Measurements from ENCODE around the gene PCDHB6.
A peak's percentile ranks its signal among the peaks of the same experiment; 100 is the strongest.
"Not testable (repeated sequence)": the region's sequence is repeated elsewhere in the genome, so short reads cannot be mapped to it uniquely, and the experiment has no call there.

The PCDHB6 gene

DNA sequence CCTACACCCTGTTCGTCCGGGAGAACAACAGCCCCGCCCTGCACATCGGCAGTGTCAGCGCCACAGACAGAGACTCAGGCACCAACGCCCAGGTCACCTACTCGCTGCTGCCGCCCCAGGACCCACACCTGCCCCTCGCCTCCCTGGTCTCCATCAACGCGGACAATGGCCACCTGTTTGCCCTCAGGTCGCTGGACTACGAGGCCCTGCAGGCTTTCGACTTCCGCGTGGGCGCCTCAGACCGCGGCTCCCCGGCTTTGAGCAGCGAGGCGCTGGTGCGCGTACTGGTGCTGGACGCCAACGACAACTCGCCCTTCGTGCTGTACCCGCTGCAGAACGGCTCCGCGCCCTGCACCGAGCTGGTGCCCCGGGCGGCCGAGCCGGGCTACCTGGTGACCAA is 38.8 kb downstream of the PCDHB6 start:
- not testable (repeated sequence) for H3K4me1 ChIP-seq (ENCODE audit: control insufficient read depth, insufficient read depth, low read length); H3K4me3 ChIP-seq (ENCODE audit: low read length); DNase-seq (ENCODE audit: low read depth); H3K36me3 ChIP-seq (ENCODE audit: control insufficient read depth, insufficient read depth, low read length, severe bottlenecking); H3K27me3 ChIP-seq (replicated peaks; ENCODE audit: control insufficient read depth, insufficient read depth, low read length); H3K9ac ChIP-seq (ENCODE audit: low read length)
- peaks cover 34% of the 10 kb centered on the region for H3K9me3 ChIP-seq (ENCODE audit: control insufficient read depth, low read length)

DNA sequence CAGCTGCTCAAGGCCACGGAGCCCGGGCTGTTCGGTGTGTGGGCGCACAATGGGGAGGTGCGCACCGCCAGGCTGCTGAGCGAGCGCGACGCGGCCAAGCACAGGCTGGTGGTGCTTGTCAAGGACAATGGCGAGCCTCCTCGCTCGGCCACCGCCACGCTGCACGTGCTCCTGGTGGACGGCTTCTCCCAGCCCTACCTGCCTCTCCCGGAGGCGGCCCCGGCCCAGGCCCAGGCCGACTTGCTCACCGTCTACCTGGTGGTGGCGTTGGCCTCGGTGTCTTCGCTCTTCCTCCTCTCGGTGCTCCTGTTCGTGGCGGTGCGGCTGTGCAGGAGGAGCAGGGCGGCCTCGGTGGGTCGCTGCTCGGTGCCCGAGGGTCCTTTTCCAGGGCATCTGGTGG is 39.3 kb downstream of the PCDHB6 start:
- not testable (repeated sequence) for H3K9ac ChIP-seq (ENCODE audit: low read length); H3K27me3 ChIP-seq (replicated peaks; ENCODE audit: control insufficient read depth, insufficient read depth, low read length); H3K36me3 ChIP-seq (ENCODE audit: control insufficient read depth, insufficient read depth, low read length, severe bottlenecking); H3K4me1 ChIP-seq (ENCODE audit: control insufficient read depth, insufficient read depth, low read length); H3K4me3 ChIP-seq (ENCODE audit: low read length); DNase-seq (ENCODE audit: low read depth)
- H3K9me3 ChIP-seq (ENCODE audit: control insufficient read depth, low read length), result peaks cover 34% of the 10 kb centered on the region

DNA sequence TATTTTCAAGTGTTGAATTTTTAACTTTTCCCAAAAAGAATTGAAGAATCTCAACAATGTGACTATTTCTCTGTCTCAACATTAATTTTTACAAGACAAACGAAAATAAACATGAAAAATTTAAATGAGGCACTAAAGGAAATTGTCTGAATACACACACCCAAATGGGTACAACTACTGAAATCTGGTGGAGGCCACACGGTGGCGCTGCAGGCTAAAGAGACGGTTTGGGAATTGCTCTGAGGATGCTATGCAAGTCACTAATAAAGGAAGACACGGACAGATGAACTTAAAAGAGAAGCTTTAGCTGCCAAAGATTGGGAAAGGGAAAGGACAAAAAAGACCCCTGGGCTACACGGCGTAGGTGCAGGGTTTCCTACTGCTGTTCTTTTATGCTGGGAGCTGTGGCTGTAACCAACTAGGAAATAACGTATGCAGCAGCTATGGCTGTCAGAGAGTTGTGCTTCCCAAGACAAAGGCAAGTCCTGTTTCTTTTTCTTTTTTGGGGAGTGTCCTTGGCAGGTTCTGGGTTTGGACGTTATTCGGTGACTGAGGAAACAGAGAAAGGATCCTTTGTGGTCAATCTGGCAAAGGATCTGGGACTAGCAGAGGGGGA is 42.4 kb downstream of the PCDHB6 start, which contains the start of gene PCDHB10:
Gene PCDHB10, plus strand, starts transcription at position 244 of the 616 bp plus-strand sequence. Its CDS starts 200 bp downstream, at position 444.
- H3K9ac ChIP-seq (ENCODE audit: low read length), result no peak within 1 kb of the TSS
- no peaks in the 10 kb centered on the region for H3K27me3 ChIP-seq (replicated peaks; ENCODE audit: control insufficient read depth, insufficient read depth, low read length)
- no peaks in the 10 kb centered on the region for H3K4me1 ChIP-seq (ENCODE audit: control insufficient read depth, insufficient read depth, low read length)
- peak; percentile 37 for DNase-seq (ENCODE audit: low read depth)
- H3K4me3 ChIP-seq (ENCODE audit: low read length), result no peak within 1 kb of the TSS
- peaks cover 42% of the 10 kb centered on the region for H3K9me3 ChIP-seq (ENCODE audit: control insufficient read depth, low read length)
- no peaks in the 10 kb centered on the region for H3K36me3 ChIP-seq (ENCODE audit: control insufficient read depth, insufficient read depth, low read length, severe bottlenecking)

DNA sequence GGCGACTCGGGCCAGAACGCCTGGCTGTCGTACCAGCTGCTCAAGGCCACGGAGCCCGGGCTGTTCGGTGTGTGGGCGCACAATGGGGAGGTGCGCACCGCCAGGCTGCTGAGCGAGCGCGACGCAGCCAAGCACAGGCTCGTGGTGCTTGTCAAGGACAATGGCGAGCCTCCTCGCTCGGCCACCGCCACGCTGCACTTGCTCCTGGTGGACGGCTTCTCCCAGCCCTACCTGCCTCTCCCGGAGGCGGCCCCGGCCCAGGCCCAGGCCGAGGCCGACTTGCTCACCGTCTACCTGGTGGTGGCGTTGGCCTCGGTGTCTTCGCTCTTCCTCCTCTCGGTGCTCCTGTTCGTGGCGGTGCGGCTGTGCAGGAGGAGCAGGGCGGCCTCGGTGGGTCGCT is 44.5 kb downstream of the PCDHB6 start:
- not testable (repeated sequence) for H3K4me3 ChIP-seq (ENCODE audit: low read length); H3K27me3 ChIP-seq (replicated peaks; ENCODE audit: control insufficient read depth, insufficient read depth, low read length); H3K36me3 ChIP-seq (ENCODE audit: control insufficient read depth, insufficient read depth, low read length, severe bottlenecking); DNase-seq (ENCODE audit: low read depth); H3K9ac ChIP-seq (ENCODE audit: low read length); H3K4me1 ChIP-seq (ENCODE audit: control insufficient read depth, insufficient read depth, low read length)
- peaks cover 62% of the 10 kb centered on the region for H3K9me3 ChIP-seq (ENCODE audit: control insufficient read depth, low read length)

DNA sequence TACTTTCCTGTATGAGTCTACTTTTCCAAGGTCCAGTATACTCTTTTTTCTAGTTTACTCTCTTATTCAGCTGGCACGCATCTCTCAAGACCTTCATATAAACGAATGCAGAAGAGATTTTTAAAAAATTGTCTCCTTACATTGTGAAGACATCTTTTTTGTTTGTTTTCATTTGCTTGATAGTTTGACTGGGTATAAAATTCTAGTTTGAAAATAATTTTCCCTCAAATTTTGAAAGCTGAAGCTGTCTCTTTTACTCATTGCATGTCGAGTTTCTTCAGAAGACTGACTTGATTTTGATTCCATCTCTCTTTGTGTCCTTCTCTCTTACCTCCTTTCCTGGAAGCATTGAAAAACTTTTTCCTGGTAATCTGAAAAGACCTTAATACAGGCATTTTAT is 46.5 kb downstream of the PCDHB6 start:
- Histone ChIP-seq H3K4me3 (ENCODE audit: low read length) (no peak overlapping the region), H3K9me3 (ENCODE audit: control insufficient read depth, low read length) (peaks cover 71% of the 10 kb centered on the region), H3K9ac (ENCODE audit: low read length) (no peak overlapping the region), H3K36me3 (ENCODE audit: control insufficient read depth, insufficient read depth, low read length, severe bottlenecking) (no peaks in the 10 kb centered on the region), H3K27me3 (replicated peaks; ENCODE audit: control insufficient read depth, insufficient read depth, low read length) (no peaks in the 10 kb centered on the region), H3K4me1 (ENCODE audit: control insufficient read depth, insufficient read depth, low read length) (no peaks in the 10 kb centered on the region)
- DNase-seq (ENCODE audit: low read depth), result no peak

DNA sequence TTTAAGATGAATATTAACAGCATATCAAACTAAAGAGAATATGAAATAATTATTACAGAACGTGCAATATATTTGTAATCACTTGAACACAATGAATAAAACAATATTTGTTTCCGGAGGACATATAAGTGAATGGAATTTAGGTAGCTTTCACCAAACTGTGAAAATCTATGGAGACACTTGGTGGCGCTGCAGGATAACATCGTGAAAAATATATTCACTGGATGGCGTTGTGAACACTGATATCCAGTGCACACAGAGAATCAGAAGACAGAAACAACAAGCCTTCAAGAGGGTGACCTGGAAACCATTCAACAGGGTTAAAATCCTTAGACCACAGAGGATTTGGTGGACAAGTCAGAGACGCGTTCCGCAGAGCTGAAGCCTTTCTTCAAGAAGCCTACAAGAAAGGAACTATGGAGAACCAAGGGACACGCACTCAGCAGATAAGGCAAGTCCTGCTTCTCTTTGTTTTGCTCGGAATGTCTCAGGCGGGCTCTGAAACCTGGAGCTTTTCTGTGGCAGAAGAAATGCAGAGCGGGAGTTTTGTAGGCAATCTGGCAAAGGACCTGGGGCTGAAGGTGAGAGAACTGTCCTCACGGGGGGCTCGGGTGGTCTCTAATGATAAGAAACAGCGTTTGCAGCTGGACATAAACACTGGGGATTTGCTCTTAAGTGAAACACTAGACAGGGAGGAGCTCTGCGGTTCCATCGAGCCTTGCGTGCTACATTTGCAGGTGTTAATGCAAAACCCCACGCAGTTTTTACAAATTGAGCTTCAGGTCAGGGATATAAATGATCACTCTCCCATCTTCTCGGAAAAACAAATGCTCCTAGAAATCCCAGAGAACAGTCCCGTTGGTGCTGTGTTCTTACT is 49.7 kb downstream of the PCDHB6 start, which contains the start of gene PCDHB11:
Gene PCDHB11, plus strand, starts transcription at position 269 of the 877 bp plus-strand sequence. Its CDS starts 148 bp downstream, at position 417.
- H3K9ac ChIP-seq (ENCODE audit: low read length), result no peak within 1 kb of the TSS
- peak within 1 kb of the TSS; percentile 42 for H3K4me3 ChIP-seq (ENCODE audit: low read length)

DNA sequence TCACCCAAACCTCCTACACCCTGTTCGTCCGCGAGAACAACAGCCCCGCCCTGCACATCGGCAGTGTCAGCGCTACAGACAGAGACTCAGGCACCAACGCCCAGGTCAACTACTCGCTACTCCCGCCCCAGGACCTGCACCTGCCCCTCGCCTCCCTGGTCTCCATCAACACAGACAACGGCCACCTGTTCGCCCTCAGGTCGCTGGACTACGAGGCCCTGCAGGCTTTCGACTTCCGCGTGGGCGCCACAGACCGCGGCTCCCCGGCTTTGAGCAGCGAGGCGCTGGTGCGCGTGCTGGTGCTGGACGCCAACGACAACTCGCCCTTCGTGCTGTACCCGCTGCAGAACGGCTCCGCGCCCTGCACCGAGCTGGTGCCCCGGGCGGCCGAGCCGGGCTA is 51.3 kb downstream of the PCDHB6 start:
- not testable (repeated sequence) for H3K9ac ChIP-seq (ENCODE audit: low read length); H3K4me3 ChIP-seq (ENCODE audit: low read length); H3K36me3 ChIP-seq (ENCODE audit: control insufficient read depth, insufficient read depth, low read length, severe bottlenecking); DNase-seq (ENCODE audit: low read depth); H3K4me1 ChIP-seq (ENCODE audit: control insufficient read depth, insufficient read depth, low read length); H3K27me3 ChIP-seq (replicated peaks; ENCODE audit: control insufficient read depth, insufficient read depth, low read length)
- peaks cover 57% of the 10 kb centered on the region for H3K9me3 ChIP-seq (ENCODE audit: control insufficient read depth, low read length)

More for the DNA sequence above, 49.7 kb downstream of the PCDHB6 start, which contains the start of gene PCDHB11:
- DNase-seq (ENCODE audit: low read depth), result no peak
- peaks cover 60% of the 10 kb centered on the region for H3K9me3 ChIP-seq (ENCODE audit: control insufficient read depth, low read length)
- no peaks in the 10 kb centered on the region for H3K36me3 ChIP-seq (ENCODE audit: control insufficient read depth, insufficient read depth, low read length, severe bottlenecking)
- H3K27me3 ChIP-seq (replicated peaks; ENCODE audit: control insufficient read depth, insufficient read depth, low read length), result no peaks in the 10 kb centered on the region
- no peaks in the 10 kb centered on the region for H3K4me1 ChIP-seq (ENCODE audit: control insufficient read depth, insufficient read depth, low read length)

DNA sequence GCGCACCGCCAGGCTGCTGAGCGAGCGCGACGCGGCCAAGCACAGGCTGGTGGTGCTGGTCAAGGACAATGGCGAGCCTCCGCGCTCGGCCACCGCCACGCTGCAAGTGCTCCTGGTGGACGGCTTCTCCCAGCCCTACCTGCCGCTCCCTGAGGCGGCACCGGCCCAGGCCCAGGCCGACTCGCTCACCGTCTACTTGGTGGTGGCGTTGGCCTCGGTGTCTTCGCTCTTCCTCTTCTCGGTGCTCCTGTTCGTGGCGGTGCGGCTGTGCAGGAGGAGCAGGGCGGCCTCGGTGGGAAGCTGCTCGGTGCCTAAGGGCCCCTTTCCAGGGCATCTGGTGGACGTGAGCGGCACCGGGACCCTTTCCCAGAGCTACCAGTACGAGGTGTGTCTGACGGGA is 51.8 kb downstream of the PCDHB6 start:
- DNase-seq (ENCODE audit: low read depth); H3K36me3 ChIP-seq (ENCODE audit: control insufficient read depth, insufficient read depth, low read length, severe bottlenecking); H3K4me3 ChIP-seq (ENCODE audit: low read length); H3K27me3 ChIP-seq (replicated peaks; ENCODE audit: control insufficient read depth, insufficient read depth, low read length); H3K9ac ChIP-seq (ENCODE audit: low read length); H3K4me1 ChIP-seq (ENCODE audit: control insufficient read depth, insufficient read depth, low read length): not testable (repeated sequence)
- H3K9me3 ChIP-seq (ENCODE audit: control insufficient read depth, low read length), result peaks cover 53% of the 10 kb centered on the region

Data from adipocyte (in vitro differentiated cells).